ENCODE results near the gene SLC25A21.
"Not testable (repeated sequence)": the region's sequence is repeated elsewhere in the genome, so short reads cannot be mapped to it uniquely, and the experiment has no call there.

Gene SLC25A21

DNA sequence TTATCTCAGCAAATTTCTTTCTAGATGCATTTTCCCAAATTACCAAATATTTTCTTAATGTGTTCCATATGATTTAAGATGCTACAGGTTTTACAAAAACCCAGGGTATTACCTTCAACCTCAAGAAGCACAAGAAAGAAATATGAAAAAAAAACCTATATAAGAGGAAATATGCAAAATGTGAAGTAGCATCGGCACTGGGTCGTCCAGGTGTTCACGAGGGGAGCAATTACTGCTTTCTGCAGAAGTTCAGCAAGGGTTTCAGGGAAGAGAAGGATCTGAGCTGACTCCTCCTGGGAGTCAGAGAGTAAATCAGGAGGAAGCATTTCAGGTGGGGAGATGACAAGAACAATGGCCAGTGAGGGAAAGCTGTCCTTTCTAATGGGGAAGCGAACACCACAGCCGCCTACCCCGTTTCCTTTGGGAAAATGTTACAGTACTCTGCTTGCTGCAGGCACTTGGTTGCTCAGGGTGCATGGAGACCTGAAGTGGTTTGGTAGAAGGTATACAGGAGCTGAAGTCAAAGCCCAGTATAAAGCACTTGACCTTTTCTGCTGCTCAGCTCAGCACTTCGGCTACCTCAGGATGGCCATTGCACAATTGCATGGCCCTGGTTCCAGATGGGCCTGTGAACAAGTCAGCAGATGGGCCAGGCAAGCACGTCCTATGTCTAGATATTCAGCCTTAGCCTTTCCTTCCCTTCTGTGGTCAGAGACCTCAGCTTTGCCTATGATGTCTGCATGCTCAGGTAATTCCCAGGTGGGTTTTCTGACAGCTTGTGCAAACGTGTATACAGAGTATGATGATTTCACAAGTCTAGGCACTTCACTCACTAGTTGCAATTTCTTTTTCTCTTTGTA lies 355.1 kb downstream of the SLC25A21 start:
- no peak for TF ChIP-seq CTCF (IDR thresholded peaks at IDR 0.05; ENCODE audit: extremely low read depth, missing control alignments)
- no peak for DNase-seq (ENCODE audit: low spot score)

GRCh38 chr14:36816481-36816880 lies 355.9 kb downstream of the SLC25A21 start:
- no peak for TF ChIP-seq CTCF (IDR thresholded peaks at IDR 0.05; ENCODE audit: extremely low read depth, missing control alignments)
- no peak for DNase-seq (ENCODE audit: low spot score)

- DNase-seq (ENCODE audit: low spot score) = not testable (repeated sequence)
Observed at GRCh38 chr14:36814783-36815182, 357.6 kb downstream of the SLC25A21 start.

GRCh38 chr14:36810209-36810608 lies 362.2 kb downstream of the SLC25A21 start:
- no peak for DNase-seq (ENCODE audit: low spot score)
- TF ChIP-seq CTCF (IDR thresholded peaks at IDR 0.05; ENCODE audit: extremely low read depth, missing control alignments) = no peak

GRCh38 chr14:36807727-36808126 lies 364.7 kb downstream of the SLC25A21 start:
- TF ChIP-seq CTCF (IDR thresholded peaks at IDR 0.05; ENCODE audit: extremely low read depth, missing control alignments) = no peak
- DNase-seq (ENCODE audit: low spot score) = no peak

GRCh38 chr14:36805131-36805559 lies 367.3 kb downstream of the SLC25A21 start:
- DNase-seq (ENCODE audit: low spot score) = no peak
- no peak for TF ChIP-seq CTCF (IDR thresholded peaks at IDR 0.05; ENCODE audit: extremely low read depth, missing control alignments)

- DNase-seq (ENCODE audit: low spot score) = no peak
- no peak for TF ChIP-seq CTCF (IDR thresholded peaks at IDR 0.05; ENCODE audit: extremely low read depth, missing control alignments)
Observed at GRCh38 chr14:36797634-36798033, 374.8 kb downstream of the SLC25A21 start.

- no peak for DNase-seq (ENCODE audit: low spot score)
- TF ChIP-seq CTCF (IDR thresholded peaks at IDR 0.05; ENCODE audit: extremely low read depth, missing control alignments) = no peak
Observed at GRCh38 chr14:36791402-36791801, 381.0 kb downstream of the SLC25A21 start.

Measured in GM20000 (cell line).